GM12872 (cell line): ENCODE measurements around the gene REEP6.

Experiments
- CTCF ChIP-seq: IDR thresholded peaks from 3 replicates; pipeline ENCODE4 v1.5.1; 2011; ENCODE audit warnings: low read depth, mild to moderate bottlenecking, low read length, moderate library complexity; ENCODE audit not compliant: insufficient read depth

The REEP6 gene

DNA sequence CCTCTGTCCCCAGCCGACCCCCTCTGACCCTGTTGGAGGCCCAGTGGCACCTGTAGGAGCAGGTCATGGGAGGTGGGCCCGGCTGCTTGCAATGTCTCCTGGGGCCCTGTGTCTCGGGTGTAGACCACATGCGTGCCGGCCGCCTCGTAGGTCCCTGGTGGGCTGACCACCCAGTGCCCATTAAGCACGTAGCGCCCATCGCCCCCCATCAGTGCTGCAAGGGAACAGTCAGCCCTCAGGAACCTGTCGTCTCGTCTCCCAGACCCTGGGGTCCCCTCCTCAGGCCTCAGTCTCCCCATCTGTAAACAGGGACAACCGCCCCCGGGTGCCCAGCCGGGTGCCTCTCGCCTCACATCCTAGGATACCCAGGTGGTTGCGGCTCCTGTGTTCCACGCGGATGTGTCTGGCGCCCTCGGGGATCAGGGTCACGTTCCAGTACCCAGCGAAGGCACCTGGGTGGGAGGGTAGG, 16.2 kb downstream of the REEP6 start:
- no peak for TF ChIP-seq CTCF

- TF ChIP-seq CTCF = no peak
Observed at GRCh38 chr19:1507763-1508506, 17.0 kb downstream of the REEP6 start.

GRCh38 chr19:1508507-1508856, 17.5 kb downstream of the REEP6 start:
- no peak for TF ChIP-seq CTCF

- TF ChIP-seq CTCF = no peak
Observed at GRCh38 chr19:1509602-1510441, 18.8 kb downstream of the REEP6 start.

DNA sequence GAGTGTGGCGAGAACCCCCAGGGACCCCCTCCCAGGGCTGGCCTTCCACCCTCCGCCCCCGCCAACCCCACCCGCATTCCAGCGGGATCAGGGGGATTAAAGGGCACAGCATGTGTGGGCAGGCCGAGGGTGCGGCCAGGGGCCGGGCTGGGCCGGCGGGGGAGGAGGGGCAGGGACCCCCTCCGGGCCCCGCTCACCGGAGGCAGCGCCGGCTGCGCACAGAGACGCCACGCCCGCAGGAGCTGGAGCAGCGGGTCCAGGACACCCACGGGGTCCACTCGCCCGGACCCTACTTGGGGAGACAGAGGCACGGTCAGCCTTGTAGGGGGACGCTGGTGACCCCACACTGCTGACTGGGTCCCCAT, 19.4 kb downstream of the REEP6 start:
- no peak for TF ChIP-seq CTCF

DNA sequence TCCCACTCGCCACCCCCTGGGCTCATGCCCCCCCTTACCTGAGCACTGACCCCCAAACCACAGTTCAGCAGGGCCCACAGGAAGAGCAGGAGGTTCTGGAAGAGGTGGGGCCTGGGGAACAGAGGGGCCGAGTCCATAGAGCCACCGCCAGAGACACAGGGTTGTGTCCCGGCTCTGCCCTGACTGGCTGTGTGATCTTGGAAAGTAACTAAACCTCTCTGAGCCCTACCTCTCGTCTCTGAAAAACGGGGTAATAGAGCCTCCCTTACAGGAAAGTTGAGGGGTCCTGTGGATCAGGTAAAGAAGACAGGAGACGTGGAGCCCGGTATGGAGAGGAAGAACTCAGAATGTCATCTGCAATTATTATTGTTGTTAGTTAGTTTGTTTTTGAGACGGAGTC, 19.8 kb downstream of the REEP6 start:
- TF ChIP-seq CTCF = no peak
